Heart left ventricle (tissue), 13 donors: ENCODE results near the gene RALBP1.

ENCODE experiments used
- CTCF ChIP-seq, 12 donors: fragments of 200-600 bp; sonication (generic) in 4 of 12; IDR thresholded peaks; one replicate each; pipeline versions ENCODE4 v1.5.0 to v1.8.0; 2018 to 2022; ENCODE audit warnings: antibody characterized with exemption in 12 of 12, mild to moderate bottlenecking in 5 of 12
- POLR2A ChIP-seq, 2 donors: fragments of 450-650 bp; IDR thresholded peaks; one replicate each; pipeline ENCODE4 v1.6.1; 2017; ENCODE audit warnings: antibody characterized with exemption in 2 of 2, mild to moderate bottlenecking in 2 of 2, moderate library complexity in 2 of 2
- donor health status: ischemic (EF 13 %, LVEDD 7.1; RV severe dilation, severe dysfunction).
- donor health status: DM: no; HTN: yes; CAD: no.
- donor health status: DM: no; HTN: no; CAD: no.
- donor health status: ischemic (EF 25% LVEDD 6.9; RV normal size, moderate dysfunction).
- donor health status: ischemic (EF 25% LVEDD 5.7; RV mildly dilated, moderate dysfunction).
- donor health status: ischemic (EF 35%, LVEDD 5.7; RV mildly dilated, moderate dysfunction).
- donor health status: nonischemic (EF 11% LVEDD 7.7; RV severe dilation, severe dysfunction).
- donor health status: DM: yes; HTN: yes; CAD: no.
- donor health status: PGD.
- donor health status: ischemic (EF 29% LVEDD 5.4; RV normal size, mild dysfunction).
- donor health status: nonischemic (EF 23%, LVEDD 6.1; RV moderate dilation, normal function).

GRCh38 chr18:9454061-9454703, 21.1 kb upstream of the RALBP1 start:
- TF ChIP-seq CTCF (IDR thresholded peaks at IDR 0.05) (no peak), POLR2A (IDR thresholded peaks at IDR 0.05) (no peak)
